ENCODE data around the gene MEGF8.

The MEGF8 gene

DNA sequence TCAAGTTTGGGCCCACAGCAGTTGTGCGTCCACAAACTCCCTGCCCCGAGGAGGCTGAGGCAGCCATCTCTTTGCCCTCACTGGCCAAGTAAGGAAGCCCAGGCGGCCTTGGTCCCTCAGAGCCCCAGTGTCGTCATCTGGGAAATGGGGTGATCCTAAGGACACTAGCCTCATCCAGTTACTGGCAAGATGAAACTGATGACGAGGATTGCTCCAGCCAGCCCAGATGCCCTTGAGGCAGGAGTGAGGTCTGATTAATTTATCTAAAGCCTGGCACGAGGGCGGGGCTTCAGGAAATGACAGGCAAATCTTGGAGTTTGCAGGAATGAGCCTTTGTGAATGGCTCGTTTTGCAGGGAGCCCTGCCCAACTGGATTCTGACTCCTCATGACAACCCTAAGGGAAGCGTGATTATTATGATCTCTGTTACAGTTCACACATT is 96.2 kb downstream of the MEGF8 start:
- DNase-seq: no peak

DNA sequence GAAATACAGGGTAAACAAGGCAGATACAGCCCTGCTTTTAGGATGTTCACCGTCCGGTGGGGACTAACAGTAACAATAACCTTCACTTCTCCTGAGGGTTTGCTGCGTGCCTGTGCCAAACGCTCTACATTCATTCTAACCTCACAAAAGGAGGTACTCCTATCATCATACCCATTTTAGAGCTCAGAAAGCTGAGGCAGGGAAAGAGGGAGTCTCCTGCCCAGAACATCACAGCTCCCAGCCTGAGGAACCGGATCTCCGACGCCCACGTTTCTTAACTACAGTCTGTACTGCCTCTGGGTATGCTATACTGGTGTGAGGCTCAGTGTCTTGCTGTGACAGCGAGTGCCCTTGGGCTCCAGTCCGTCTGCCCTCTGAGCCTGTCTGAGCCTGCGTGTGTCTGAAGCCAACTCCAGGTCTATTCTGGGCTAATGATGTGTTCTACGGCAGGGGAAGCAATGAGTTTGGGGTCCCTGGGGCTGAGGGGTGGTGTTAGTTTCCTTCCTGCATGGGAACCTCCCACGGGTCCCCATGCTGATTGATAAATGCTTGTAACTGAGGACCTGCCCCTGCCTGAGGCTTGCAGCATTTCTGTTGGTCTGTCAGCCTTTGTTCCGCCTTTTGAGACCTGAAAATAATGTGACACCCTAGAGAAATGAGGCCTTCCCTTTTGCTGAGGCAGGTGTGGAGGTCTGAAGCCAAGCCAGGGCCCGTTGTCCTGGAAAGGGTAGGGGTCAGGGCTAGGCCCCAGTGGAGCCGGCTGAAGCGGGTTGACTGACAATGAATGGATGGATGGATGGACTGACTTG is 96.9 kb downstream of the MEGF8 start:
- DNase-seq: no peak

DNA sequence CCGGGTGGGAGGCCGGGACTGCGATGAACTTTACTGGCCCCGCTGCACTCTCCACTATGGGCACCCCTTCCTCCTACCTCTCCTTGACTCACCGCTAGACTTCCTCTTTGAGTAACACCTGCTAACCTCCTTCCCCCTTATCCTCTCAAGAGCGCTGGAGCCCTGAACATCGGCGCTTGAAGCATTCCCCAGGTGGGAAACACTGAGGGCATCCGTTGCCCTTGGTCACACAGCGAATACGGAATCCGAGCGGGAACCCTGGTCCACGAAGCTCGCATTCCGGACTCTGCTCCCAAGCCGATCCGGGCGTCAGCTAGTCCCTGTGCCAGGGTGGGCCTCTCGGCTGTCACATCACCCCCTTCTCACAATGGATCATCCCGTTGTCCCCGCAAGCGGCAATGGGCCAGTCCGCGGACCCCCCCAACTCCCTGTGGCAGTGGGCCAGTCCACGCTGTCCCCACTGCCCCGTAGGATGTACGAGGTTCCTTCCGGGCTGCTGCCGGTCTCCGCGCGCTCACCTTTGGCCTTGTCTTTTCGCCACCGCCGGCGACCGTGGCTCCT is 97.5 kb downstream of the MEGF8 start:
- peak in 3 of 4 experiments; percentile 37 to 44 (median 40) for DNase-seq

DNA sequence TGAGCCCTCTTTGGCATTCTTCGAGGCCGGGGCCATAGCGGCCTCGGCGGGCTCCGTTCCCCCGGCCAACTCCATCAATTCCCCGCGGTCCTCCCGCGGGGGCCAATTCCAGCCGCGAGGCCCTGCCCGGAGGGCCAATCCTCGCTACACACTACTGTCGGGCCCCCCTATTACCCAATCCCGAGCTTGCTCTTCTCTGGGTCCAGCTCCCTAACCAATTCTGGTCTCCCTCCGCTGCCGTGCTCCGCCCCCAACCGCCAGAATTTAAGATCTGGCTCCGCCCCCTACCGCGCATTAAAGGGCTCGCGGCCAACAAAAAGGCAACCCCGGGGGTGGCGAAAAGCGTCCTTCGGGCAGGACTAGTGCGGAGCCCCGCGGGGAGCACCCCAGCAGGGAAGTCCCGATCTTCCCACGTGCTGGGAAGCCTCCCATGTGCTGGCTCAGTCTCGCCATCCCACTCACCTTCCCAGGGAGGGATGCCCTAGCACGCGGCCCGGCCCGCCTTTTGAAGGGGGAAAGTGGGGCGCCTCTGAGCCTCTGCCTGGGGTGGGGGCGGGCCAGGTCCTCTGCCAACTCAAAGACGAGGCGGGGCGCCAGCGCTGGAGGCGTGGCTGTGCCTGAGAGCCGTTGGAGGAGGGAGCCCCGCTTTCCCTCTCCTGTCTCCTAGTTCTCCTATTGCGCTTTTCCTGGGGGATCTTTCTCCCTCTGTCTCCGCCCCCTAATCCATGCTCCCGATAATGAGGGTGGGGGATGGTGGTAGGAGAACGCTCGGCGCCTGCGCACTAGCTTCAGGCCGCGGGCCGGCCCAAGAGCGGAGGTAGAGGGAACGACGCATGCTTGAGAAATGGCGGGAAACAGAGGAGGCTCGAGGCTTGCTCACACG is 98.3 kb downstream of the MEGF8 start:
- peak; percentile 82 to 91 (median 83) for DNase-seq

DNA sequence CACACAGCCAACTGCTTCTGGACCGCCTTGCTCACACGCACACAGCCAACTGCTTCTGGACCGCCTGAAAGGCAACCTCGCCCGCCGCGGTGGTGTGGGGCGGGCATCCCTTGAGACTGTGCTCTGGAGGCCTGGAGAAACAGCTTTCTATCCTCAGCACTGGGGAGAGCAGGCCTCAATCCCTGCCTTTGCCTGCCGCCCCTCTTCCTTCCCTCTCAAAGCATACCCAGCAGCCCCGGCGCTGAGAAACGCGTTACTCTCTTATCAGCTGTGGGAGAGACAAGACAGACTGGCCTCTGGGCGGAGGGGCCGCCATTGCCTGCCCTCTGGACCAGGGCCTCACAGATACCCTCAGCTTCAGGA is 98.9 kb downstream of the MEGF8 start:
- DNase-seq: no peak

DNA sequence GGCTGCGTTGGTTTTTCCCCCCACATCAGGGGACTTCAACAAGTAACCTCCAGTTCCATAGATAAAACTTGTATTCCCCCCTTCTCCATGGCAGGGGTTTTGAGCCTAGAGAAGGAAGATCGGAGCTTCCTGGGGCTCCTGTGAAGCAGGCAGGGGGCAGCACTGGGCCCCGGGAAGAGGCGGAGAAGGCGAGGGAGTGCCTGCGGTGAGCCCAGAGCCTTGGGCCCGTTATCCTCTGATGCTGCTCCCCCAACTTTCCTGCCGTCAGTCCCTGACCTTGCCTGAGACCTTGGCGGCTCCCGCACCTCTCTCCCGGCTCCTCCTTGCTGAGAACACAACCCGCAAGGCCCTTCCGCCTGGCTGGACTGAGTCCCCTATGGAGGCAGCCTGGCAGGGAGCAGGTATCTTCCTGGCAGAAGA is 99.3 kb downstream of the MEGF8 start:
- no peak for DNase-seq

DNA sequence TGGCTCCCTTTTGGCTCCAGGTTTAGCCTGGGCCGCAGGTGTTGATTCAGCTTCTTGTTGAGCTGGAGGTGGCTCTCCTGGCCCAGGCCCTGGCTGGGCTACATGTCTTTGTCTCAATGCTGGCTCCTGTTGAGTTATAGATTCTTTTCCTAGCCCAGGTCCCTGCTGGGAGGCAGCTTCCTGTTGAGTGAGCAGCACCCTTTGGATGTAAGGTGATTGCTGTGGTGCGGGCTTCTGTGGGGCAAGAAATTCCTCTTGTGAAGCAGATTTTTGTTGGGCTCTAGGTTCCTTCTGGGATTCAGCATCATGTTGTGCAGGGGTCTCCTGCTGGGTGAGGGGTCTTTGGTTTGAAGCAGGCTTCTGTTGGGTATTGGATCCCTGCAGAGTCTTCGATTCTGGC is 101.2 kb downstream of the MEGF8 start:
- DNase-seq: no peak

DNA sequence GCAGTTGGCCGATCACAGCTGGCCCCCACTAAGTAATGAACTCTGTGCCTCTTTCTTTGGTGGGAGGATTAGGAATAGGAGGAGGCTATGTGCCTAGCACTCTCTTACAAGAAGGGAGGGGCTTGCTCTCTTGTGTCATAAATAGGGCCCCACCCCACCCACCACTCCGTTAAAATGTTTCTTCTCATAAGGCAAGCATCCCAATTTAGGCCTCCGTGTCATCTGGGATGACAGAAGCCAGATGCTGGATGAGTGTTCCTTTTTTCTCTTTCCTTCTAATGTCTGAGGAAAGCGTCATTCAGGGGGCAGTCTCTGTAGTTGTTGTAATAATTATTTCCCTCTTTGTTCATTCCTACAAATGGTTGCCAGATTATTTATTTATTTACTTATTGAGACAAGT is 101.9 kb downstream of the MEGF8 start, which contains the start of gene LIPE:
Gene LIPE (minus strand): TSS at position 76 of the 400 bp plus-strand sequence. CDS start 239 bp downstream, outside the sequence.
- no peak for DNase-seq

All from activated CD4-positive, CD25-positive, alpha-beta regulatory T cell (primary cell).